ENCODE results near the gene USP3.

- TF ChIP-seq CTCF (IDR thresholded peaks at IDR 0.05): no peak
- no peak for TF ChIP-seq POLR2A (IDR thresholded peaks at IDR 0.05)
Observed at GRCh38 chr15:63513728-63514127, 9.3 kb downstream of the USP3 start.
